ENCODE results near the gene KPNA1. TPM values are rescaled to one million over a fixed set of nuclear protein-coding genes. Genes with fewer than 3 reads are reported as not detected.
A peak's percentile ranks its signal among the peaks of the same experiment; 100 is the strongest.

KPNA1 gene
- total RNA-seq, 1 donor from 2014 or later, result 86.1 TPM

- Mint-ChIP-seq H3K9me3 (ENCODE audit: unreplicated experiment) (peaks cover 1% of the 10 kb centered on the region), H3K36me3 (ENCODE audit: unreplicated experiment) (peaks cover 21% of the 10 kb centered on the region), H3K27me3 (ENCODE audit: unreplicated experiment) (no peaks in the 10 kb centered on the region), H3K4me1 (ENCODE audit: low read depth, unreplicated experiment) (peaks cover 11% of the 10 kb centered on the region), H3K27ac (ENCODE audit: unreplicated experiment) (peak overlapping the region; percentile 85), H3K4me3 (ENCODE audit: unreplicated experiment) (no peak overlapping the region)
- no peak for TF ChIP-seq CTCF (IDR thresholded peaks at IDR 0.05; ENCODE audit: partially characterized antibody, unreplicated experiment)
- DNase-seq, result peak; percentile 66
Measured at GRCh38 chr3:122443090-122443489, 71.6 kb downstream of the KPNA1 start.

GRCh38 chr3:122435950-122436349 is 78.8 kb downstream of the KPNA1 start:
- no peaks in the 10 kb centered on the region for H3K9me3 Mint-ChIP-seq (ENCODE audit: unreplicated experiment)
- H3K36me3 Mint-ChIP-seq (ENCODE audit: unreplicated experiment), result peaks cover 14% of the 10 kb centered on the region

GRCh38 chr3:122430371-122430770 is 84.4 kb downstream of the KPNA1 start:
- Mint-ChIP-seq H3K4me1 (ENCODE audit: low read depth, unreplicated experiment) (no peaks in the 10 kb centered on the region), H3K9me3 (ENCODE audit: unreplicated experiment) (peaks cover 2% of the 10 kb centered on the region), H3K27me3 (ENCODE audit: unreplicated experiment) (peaks cover 1% of the 10 kb centered on the region), H3K27ac (ENCODE audit: unreplicated experiment) (no peak overlapping the region), H3K4me3 (ENCODE audit: unreplicated experiment) (no peak overlapping the region), H3K36me3 (ENCODE audit: unreplicated experiment) (peaks cover 1% of the 10 kb centered on the region)
- TF ChIP-seq CTCF (IDR thresholded peaks at IDR 0.05; ENCODE audit: partially characterized antibody, unreplicated experiment), result no peak
- no peak for DNase-seq

More at GRCh38 chr3:122435950-122436349, 78.8 kb downstream of the KPNA1 start:
- no peak for TF ChIP-seq CTCF (IDR thresholded peaks at IDR 0.05; ENCODE audit: partially characterized antibody, unreplicated experiment)
- DNase-seq, result no peak
- Mint-ChIP-seq H3K27ac (ENCODE audit: unreplicated experiment) (no peak overlapping the region), H3K27me3 (ENCODE audit: unreplicated experiment) (no peaks in the 10 kb centered on the region), H3K4me1 (ENCODE audit: low read depth, unreplicated experiment) (no peaks in the 10 kb centered on the region), H3K4me3 (ENCODE audit: unreplicated experiment) (no peak overlapping the region)

GRCh38 chr3:122427857-122428471 is 86.8 kb downstream of the KPNA1 start:
- peaks cover 2% of the 10 kb centered on the region for H3K9me3 Mint-ChIP-seq (ENCODE audit: unreplicated experiment)
- H3K27me3 Mint-ChIP-seq (ENCODE audit: unreplicated experiment), result peaks cover 1% of the 10 kb centered on the region
- H3K36me3 Mint-ChIP-seq (ENCODE audit: unreplicated experiment), result no peaks in the 10 kb centered on the region
- H3K27ac Mint-ChIP-seq (ENCODE audit: unreplicated experiment), result no peak overlapping the region
- no peak for DNase-seq
- TF ChIP-seq CTCF (IDR thresholded peaks at IDR 0.05; ENCODE audit: partially characterized antibody, unreplicated experiment), result no peak
- no peaks in the 10 kb centered on the region for H3K4me1 Mint-ChIP-seq (ENCODE audit: low read depth, unreplicated experiment)
- H3K4me3 Mint-ChIP-seq (ENCODE audit: unreplicated experiment), result no peak overlapping the region

- Mint-ChIP-seq H3K4me3 (ENCODE audit: unreplicated experiment) (no peak overlapping the region), H3K4me1 (ENCODE audit: low read depth, unreplicated experiment) (no peaks in the 10 kb centered on the region), H3K27ac (ENCODE audit: unreplicated experiment) (no peak overlapping the region), H3K36me3 (ENCODE audit: unreplicated experiment) (peaks cover 3% of the 10 kb centered on the region), H3K9me3 (ENCODE audit: unreplicated experiment) (peaks cover 2% of the 10 kb centered on the region), H3K27me3 (ENCODE audit: unreplicated experiment) (no peaks in the 10 kb centered on the region)
- no peak for DNase-seq
- no peak for TF ChIP-seq CTCF (IDR thresholded peaks at IDR 0.05; ENCODE audit: partially characterized antibody, unreplicated experiment)
Measured at GRCh38 chr3:122421836-122422235, 92.9 kb downstream of the KPNA1 start.

Measured in glutamatergic neuron (in vitro differentiated cells).